ENCODE data around the gene NHS.
"Not testable (repeated sequence)": the region's sequence is repeated elsewhere in the genome, so short reads cannot be mapped to it uniquely, and the experiment has no call there.

Gene NHS

DNA sequence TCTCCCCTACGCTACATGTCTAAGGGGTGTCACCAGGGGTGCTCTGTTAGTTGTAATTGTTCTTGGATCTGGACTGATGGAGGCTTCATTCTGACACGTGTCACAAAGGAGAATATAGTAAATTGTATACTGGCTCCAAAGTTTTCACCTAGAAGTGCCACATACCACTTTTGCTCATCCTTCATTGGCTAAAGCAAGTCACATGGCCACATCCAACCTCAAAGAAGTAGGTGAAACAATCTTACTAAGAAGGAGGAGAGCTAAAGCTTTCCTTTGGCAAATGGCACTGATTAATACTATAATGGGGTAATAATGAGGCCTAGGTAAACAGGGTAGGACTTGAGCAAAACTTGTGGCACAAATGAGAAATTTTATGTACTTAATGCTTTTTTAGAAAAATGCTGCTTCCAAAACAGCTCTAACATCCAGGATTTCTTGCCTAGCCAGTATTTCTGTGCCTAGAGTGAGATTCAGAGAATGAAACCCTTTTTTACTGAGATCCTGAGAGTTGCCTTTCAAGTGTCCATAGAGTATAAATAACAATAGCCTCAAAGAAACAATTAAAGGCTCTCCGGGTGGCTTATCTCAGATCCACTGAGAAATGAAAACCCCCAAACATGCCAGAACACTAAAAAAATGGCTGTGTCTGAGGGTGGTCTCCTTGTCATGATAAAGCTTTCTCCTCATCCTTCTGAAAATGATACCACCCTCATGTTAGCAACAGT, 34.7 kb downstream of the NHS start:
- no peak for DNase-seq

DNA sequence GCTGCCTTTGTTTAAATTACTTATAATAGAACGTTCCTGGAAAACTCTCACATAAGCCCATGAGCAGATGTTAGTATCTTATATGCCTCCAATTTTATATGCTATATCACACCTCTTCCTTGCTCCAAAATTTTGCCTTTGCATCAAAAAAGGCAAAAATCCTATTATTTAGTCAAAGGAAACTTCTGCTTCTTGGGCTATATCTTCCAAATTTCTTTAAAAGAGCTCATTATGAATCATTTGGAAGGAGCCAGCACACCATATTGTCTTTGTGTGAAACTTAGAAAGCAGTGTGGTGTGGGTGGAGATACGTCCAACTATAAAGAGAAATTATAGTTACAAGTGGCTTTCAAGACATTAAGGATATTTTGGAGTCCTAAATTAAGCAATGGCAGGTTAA, 35.7 kb downstream of the NHS start:
- DNase-seq = no peak

DNA sequence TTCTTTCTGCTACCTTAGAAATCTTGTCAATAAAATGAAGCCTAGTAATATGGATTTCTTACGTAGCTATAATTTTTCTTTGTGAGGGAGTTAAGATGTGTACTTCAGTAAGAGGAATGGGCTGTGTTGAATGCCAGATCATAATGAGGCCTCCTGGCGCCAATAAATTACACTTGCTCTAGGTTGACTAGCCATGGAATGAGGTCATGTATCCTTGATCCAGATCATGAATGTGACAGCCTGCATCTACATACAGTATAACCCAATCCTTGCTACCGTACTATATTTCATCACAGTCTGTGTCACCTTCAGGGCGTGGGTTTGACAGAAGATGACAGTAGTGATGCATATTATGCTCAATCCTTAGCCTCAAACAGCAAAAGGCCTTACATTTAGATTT, 36.2 kb downstream of the NHS start:
- no peak for DNase-seq

DNA sequence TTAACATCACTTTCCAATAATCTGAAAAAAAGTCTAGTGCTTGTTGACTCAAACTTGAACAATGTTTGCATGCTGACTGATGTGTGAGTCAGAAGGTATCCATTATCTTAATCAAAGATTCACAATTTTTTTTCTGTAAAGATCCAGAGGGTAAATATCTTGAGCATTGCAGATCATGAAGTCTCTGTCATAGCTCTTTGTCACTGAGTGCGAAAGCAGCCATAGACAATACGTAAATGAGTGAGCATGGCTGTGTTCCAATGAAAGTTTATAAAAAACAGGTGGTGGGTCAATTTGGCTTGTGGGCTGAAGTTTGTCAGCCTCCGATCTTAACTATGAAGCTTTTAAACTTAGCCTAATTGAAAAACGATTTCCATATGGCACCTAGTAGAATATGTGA, 37.7 kb downstream of the NHS start:
- no peak for DNase-seq

DNA sequence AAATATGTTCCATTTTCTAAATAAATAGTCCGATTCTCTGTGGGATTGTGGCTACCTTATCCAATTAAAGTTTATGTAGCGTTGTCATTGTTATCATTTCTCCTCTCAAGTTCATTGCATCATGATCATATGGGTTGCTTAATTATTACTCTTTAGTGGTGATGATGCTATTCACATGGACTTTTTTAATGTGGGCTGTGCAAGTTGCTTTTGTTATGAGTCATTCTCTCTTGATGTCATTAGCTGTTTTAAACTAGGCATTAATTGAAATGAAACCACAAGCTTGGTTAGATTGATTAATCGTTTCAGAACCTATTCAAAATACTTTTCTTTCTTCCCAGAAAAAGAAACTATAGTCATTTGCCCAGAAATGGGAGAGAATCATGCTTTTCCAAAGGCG, 38.2 kb downstream of the NHS start:
- no peak for DNase-seq

DNA sequence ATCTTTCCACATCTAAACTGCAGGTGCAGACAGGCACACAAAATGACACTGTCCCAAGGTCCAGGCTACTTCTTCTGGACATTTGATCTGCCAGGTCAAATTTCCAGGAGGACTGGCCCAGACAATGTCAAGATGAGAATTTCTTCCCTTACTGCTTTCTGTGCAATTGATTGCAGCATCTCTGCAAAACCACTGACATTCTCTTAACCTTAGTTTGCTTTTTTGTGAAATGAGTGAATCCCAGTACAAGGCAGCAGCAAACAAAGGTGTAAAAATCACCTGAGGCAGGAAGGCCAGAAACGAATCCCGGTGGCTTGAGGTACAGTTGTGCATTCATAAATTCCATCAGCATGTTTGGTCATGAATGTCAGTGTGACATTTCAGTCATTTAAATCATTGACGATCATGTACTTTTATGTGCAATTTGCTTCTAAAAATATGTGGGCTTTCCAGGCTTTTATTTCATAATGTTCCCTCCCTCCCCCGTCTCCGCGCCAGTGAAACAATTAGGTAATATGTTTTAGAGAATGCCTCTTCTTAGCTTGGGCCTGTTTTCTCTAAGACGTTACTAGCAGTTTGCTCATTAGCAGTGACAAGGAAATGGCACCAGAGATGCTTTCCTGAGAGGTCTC, 39.1 kb downstream of the NHS start:
- DNase-seq = no peak

DNA sequence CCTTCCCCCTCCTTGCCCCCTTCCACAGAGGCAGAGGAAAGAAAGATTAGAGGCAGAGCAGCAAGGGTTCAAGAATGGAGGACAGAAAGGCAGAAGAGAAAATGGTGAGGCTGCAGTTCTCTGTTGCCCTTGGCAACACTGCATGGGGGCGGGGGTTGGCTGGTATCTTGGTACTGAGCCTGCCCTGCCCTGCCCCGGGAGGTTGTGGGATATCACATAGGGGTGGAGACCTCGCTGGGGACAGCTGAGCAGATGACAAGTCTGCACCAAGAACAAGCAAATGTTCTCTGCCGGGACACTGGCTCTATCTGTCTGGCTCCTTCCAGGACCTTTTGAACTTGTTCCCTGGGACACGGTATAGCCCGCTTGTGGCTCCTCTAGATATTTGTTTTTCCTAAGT, 39.8 kb downstream of the NHS start:
- DNase-seq = no peak

DNA sequence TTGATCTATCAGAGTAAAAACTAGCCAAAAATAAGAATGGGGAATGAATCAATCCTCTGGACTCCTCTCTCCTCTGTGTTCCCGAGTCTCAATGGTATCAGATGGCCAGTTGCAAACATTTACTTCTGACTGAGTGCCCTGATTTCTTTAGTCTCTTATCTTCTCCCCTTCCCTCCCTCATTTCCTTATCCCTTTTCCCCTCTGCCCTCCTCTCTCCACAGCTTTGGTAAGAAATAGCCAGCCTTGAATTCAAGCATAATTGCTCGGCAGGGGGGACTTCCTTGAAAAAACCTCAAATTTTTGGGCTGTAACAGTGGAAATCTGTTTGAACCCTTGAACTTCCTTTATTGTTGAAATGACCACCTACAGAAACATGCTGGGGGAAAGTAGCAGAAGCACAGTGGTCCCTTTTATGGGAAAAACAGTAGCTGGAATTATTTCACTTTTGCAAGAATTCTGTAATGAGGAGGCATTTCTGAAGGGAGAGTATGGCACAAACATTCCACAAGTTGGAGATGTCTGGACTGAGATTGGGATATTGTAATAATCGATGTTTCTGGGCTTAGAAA, 40.3 kb downstream of the NHS start:
- no peak for DNase-seq

DNA sequence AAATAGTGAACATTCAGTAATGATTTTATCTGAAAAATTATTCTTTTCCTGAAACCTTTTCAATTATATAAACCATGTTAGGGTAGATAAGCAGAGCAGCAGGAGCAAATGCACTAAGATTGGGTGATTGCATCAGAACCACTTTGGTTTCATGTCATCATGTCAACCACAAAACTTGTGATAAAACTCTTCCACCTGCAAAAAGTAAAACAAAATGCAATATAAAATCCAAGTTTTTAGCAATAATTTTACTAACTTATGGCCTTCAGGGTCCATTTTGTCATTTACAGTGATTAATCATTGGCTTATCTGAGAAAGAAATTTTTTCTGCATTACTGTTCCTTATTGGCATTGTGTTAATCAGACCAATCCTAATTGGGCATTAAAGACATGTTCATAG, 42.4 kb downstream of the NHS start:
- DNase-seq = no peak

DNA sequence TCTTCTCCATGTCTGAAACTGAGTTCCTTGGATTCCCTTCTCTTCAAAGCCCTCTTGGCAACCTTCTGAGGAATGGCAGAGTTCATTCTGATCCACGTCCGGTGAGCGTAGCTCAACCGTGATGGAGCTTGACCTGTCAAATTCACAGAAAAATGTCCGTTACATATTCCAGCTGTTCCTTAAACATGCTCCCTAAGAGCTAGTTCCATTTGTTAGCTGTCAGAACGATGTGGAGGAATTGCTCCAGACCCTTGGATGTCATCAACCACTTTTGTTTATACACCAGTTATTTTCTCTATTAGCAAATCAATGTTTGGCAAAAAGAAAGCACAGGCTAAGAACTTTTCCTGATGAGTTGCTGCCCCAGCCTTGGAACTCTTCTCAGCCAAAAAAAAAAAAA, 50.1 kb downstream of the NHS start:
- DNase-seq = no peak

DNA sequence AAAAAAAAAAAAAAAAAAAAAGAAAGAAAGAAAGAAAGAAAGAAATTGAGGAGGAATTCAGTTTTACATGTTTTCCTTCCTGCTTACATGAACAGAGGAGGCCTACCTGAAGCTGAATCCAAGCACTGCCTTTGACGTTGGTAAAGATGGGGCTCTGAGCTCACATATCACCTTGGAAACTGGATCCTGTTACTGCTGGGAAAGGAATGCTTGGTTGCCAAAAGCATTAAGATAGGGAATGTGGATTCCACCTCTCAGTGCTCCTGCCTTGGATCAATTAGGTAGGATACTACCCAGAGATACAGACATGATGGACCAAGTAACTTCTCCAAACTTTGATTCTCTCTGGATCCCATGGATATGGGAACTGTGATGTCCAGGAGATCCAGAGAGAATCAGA, 50.6 kb downstream of the NHS start:
- no peak for DNase-seq

DNA sequence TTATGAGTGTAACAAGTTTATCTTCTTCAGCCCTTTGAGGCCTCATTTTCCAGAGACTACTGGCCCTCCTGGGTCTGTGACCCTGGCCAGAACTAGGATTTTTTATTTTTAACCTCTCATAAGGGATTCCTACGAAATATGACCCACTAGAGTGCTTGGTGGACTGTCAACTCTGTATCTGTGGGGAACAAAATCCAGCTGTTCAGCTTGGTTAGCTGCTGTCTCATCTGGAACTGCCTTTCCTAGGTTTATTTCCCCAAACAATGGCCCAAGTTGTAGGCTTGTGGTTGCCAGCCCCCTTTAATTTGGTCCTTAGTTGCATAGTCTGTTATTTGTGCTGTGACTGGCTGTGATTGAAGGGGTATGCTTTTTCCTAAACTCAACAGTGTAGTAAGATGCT, 56.2 kb downstream of the NHS start:
- DNase-seq = no peak

DNA sequence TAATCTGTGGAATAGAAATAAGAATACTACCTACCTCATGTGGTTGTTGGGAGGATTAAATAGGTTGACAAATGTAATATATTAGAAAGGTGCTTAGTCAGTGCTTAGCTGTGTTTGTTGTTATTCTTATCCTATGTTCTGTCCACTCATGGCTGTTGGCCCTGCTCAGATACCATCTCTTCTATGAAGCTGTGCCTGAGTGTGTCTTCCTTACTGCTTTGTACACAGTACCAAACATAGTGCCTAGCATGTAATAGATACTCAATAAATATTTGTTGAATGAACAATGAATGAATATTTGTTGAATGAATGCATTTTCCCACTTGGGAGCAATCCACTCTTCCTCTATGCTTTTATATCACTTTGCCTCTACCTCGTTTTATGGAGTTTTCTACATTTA, 57.2 kb downstream of the NHS start:
- no peak for DNase-seq

DNA sequence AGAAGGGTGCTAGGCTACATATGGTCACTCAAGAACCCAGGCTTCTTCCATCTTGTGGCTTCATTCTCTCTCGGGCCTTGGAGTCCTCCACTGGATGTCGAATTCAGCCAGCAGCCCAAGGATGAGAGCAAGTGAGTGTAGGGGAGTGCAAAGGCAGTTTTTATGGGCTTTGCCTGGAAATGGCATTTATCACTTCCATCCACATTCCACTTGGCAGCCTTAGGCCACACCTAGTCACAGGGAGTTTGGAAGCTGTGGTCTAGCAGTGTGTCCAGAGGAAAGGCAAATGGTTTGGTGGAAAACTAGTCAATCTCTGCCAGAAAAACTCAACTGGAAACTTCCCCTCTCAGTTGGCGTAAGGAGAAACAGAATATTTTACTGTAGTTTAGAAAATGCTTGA, 59.0 kb downstream of the NHS start:
- DNase-seq = no peak

DNA sequence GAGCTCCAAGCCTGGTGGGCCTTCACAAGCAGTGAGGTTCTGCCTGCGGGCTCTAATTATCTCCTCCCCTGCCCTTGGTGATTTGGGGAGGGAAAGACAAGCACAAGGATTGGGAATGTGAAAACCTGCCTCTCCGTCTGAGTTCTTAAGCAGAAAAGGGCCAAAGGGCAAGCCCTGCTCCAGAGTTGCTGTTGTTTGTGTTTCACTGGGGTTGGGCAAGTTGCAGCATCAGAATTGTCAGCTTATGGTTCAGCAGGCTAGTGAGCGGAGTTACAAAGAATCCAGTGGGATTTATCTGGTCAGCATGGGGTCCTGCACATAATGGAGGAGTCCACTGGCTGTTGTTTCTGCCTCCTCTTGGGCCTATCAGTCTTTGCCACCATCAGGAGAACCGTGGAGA, 60.5 kb downstream of the NHS start:
- no peak for DNase-seq

DNA sequence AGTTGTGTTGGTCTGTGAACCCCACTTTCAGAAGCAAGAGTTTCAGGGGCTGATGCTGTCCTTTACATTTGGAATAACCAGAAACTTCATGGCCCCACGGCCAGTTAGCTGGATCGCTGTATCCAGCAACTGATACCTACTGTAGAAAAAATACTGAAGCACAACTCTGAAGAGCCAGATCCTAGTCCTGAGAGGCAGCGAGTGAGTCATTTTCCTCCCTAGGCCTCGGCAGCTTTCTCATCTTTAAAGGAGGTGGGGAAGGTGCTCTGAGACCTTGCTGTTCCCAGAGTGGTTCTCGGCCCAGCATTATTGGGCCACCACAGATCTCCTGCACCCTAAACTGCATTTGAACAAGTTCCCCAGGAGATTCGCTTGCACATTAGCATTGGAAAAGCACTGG, 63.2 kb downstream of the NHS start:
- DNase-seq = no peak

DNA sequence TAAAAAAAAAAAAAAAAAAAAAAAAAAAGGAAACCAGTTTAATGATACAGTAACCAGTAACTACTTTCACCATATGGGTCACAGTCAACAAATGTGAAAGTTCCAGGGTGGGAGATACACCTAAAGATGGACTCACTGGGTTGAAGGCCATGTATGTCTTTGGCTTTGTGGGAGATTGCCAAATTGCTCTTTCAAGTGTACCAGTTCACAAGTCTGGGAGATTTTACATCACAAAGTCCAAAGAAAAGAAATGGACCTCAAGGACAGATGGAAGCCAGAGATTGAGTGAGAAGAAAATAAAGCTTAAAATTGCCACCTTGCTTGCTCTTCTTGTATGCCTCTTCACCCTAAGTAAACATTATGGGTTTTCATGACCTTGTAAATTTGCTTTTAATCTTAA, 65.3 kb downstream of the NHS start:
- no peak for DNase-seq

DNA sequence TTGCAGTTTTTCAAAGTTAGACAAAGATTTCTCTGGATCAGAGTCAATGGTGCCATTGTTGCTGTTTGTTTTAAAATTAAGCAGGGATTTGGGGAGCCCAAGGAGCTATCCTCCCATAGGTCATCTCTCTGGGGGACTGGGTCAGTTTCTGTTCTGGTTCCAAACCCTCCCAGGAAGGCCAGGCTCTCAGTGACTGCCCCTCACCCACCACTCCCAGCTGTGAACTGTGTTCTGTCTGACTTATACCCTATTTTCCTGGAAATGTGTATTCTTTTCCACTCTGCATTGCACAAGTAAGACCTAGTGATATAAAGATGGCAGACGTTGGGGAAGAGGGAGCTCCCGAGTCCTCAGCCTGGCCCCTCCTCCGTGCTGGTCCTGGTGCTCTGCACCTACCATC, 65.8 kb downstream of the NHS start:
- DNase-seq = no peak

DNA sequence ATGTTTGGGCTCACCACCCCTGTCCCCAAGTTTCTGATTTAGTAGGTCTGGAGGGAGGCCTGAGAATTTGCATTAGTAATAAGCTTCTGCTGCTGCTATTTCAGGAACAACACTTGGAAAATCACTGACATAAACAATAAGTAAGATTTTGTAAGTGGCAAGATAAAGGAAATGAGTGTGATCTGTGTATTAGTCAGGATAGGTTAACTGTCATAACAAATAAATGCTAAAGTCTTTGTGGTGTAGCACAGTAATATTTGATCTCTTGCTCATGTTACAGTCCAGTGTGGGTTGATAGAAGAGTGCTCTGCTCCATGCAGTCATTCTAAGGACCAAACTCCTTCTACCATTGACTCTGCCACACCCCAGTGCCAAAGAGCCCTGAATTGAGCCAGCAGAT, 67.0 kb downstream of the NHS start:
- DNase-seq = no peak

DNA sequence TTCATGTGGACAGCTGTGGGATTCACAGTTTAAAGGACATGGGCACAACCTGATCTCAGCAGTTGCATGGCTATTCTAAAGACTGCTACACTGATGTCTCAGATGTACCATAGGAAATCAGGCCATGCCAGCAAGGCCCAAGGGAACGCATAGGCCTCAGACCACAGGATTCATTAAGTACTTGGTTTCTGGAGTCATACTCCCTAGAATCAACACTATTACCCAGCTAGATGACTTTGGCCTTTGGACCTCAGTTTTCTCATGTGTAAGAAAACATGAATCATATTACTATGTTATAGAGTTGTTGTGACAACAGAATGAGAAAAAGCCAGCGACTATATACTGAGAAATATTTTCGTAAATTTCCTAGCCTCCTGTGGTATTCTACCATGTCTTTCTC, 67.9 kb downstream of the NHS start:
- no peak for DNase-seq

DNA sequence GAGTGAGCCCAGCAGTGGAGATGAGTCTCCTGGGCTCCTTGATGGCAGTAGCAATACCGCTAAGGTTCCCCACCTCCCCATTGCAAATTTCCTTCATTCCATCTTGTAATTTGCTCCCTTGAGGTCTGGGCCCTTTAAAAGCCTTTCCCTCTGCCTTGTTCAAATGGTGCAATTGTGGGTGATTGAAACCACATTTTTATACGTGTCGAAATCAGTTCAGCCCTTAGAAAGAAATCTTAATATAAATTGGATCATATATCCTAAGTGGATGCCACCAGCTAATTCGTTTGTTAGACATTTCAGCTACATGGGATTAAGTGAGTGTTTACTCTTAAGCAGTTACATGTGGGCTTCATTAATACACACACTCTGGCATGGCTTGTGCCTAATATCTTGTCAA, 68.6 kb downstream of the NHS start:
- DNase-seq = no peak

DNA sequence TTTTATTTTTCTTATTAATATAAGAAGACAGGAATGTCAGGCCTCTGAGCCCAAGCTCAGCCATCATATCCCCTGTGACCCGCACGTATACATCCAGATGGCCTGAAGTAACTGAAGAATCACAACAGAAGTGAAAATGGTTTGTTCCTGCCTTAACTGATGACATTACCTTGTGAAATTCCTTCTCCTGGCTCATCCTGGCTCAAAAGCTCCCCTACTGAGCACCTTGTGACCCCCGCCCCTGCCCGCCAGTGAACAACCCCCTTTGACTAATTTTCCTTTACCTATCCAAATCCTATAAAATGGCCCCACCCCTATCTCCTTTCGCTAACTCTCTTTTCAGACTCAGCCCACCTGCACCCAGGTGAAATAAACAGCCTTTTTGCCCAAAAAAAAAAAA, 71.3 kb downstream of the NHS start:
- DNase-seq = not testable (repeated sequence)

DNA sequence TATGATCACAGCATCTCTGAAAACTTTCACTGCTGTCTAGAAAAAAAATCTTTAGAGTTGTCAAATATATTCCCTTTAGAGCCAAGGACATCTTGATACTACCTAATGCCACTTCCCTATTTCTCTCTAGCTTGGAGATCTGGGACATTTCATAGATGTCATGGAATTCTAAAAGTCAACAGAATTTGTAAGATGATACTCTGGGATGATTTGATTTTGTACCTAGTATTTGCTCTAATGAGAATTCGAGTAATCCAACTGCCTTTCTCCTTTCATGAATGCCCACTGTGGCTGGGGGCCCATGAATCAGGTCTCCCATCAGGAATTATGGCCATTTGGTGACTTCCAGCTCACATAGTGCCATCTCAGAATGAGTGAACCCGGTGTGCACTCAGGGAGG, 73.2 kb downstream of the NHS start:
- DNase-seq = no peak

DNA sequence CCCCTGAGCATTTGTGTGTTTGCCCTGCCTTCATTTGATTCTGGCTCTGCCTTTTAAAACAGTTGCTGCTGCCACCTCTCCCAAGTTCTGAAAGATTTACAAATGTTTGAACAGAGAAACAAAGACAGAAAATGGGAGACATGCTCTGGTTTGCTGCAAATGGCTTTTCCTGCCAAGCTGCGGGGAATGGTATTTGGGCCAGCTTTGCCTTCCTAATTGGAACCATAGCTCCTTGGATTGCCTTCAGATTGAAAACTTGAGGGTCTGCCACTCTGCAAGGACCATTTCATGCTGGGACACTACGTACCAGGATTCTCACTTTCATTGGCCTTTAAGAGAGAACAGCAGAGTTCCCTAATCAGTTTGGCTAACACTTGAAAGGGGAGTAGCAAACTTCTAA, 74.9 kb downstream of the NHS start:
- DNase-seq = no peak

DNA sequence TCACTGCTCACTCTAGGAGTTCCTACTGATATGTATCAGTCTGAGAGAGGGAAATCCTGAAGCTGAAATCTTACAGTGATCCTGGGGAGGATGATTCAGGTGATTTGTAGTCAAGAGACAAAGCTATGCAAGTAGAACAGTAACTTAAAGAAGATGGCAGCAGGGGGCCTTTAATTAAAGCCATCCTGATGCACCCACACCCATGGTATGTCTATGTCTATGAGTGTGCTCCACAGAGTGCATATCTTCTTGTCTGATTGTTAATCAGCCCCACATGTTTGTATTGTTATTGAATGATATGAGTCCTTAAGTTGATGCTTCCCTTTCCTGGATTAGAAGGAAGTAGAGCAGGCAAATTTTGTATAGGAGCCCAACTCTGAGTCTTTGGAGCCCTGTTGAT, 78.8 kb downstream of the NHS start:
- DNase-seq = no peak
